Gastroesophageal sphincter (tissue), 3 donors: ENCODE data around the gene COL18A1.

Source experiments
- CTCF ChIP-seq, 4 experiments: fragments of 200-600 bp in 2 of 4; fragments of 450-650 bp in 2 of 4; sonication (generic) in 1 of 4; IDR thresholded peaks; one replicate each; pipeline ENCODE4 v1.5.1; 2017 to 2019; ENCODE audit warnings: antibody characterized with exemption in 4 of 4, mild to moderate bottlenecking in 2 of 4, moderate library complexity in 2 of 4
- POLR2A ChIP-seq, 2 donors: fragments of 450-650 bp; IDR thresholded peaks; one replicate each; pipeline ENCODE4 v1.6.1; 2017; ENCODE audit warnings: antibody characterized with exemption in 2 of 2, mild to moderate bottlenecking in 2 of 2, moderate library complexity in 1 of 2

- TF ChIP-seq CTCF (IDR thresholded peaks at IDR 0.05) (no peak), POLR2A (IDR thresholded peaks at IDR 0.05) (no peak)
Measured at GRCh38 chr21:45410151-45410864, 5.3 kb downstream of the COL18A1 start.
